KMS-11 (cell line): ENCODE results near the gene ZNF580.
A peak's percentile ranks its signal among the peaks of the same experiment; 100 is the strongest.

Experiments used
- H2AFZ ChIP-seq: fragments of 200-600 bp; sonication (generic); 2 replicates; pipeline ENCODE4 v1.6.1; 2016; ENCODE audit warnings: antibody characterized with exemption, mixed run types, low read depth
- H3K27ac ChIP-seq: fragments of 200-600 bp; sonication (generic); 2 replicates; pipeline ENCODE4 v1.6.1; 2016; ENCODE audit warnings: mild to moderate bottlenecking, mixed run types
- H3K27me3 ChIP-seq: fragments of 200-600 bp; sonication (generic); 2 replicates; pipeline ENCODE4 v1.6.1; 2017; ENCODE audit warnings: mild to moderate bottlenecking, low read depth, mixed run types, moderate library complexity; ENCODE audit not compliant: insufficient read depth
- H3K36me3 ChIP-seq: fragments of 200-600 bp; sonication (generic); 2 replicates; pipeline ENCODE4 v1.6.1; 2017; ENCODE audit warnings: mild to moderate bottlenecking, mixed run types; ENCODE audit not compliant: insufficient read depth
- H3K4me1 ChIP-seq: fragments of 200-600 bp; sonication (generic); 2 replicates; pipeline ENCODE4 v1.6.1; 2016; ENCODE audit warnings: mild to moderate bottlenecking, low read depth, mixed run types; ENCODE audit not compliant: poor library complexity, severe bottlenecking
- H3K4me2 ChIP-seq: fragments of 200-600 bp; sonication (generic); 2 replicates; pipeline ENCODE4 v1.7.0; 2016; ENCODE audit warnings: mild to moderate bottlenecking, mixed run types
- H3K4me3 ChIP-seq: fragments of 200-600 bp; sonication (generic); IDR thresholded peaks from 2 replicates; pipeline ENCODE4 v1.6.1; 2017; ENCODE audit warnings: low read depth, low read length, mixed read lengths; ENCODE audit not compliant: insufficient read depth
- H3K79me2 ChIP-seq: fragments of 200-600 bp; sonication (generic); 2 replicates; pipeline ENCODE4 v1.6.1; 2016; ENCODE audit warnings: low read depth, mixed run types; ENCODE audit not compliant: insufficient read depth
- H3K9ac ChIP-seq: fragments of 200-600 bp; sonication (generic); 2 replicates; pipeline ENCODE4 v1.6.1; 2016; ENCODE audit warnings: mild to moderate bottlenecking, mixed run types
- H4K20me1 ChIP-seq: fragments of 200-600 bp; sonication (generic); 2 replicates; pipeline ENCODE4 v1.6.1; 2016; ENCODE audit warnings: mild to moderate bottlenecking, mixed run types; ENCODE audit not compliant: insufficient read depth
- CTCF ChIP-seq: fragments of 200-600 bp; sonication (generic); conservative IDR thresholded peaks from 2 replicates; pipeline ENCODE4 v1.6.1; 2017; ENCODE audit warnings: low read depth, mild to moderate bottlenecking, antibody characterized with exemption, low read length, moderate library complexity, mixed read lengths

The ZNF580 gene

GRCh38 chr19:55673465-55673864 lies 32.7 kb downstream of the ZNF580 start:
- Histone ChIP-seq H3K79me2 (peaks cover 75% of the 10 kb centered on the region), H3K4me2 (no peak overlapping the region), H2AFZ (no peak overlapping the region), H3K36me3 (no peaks in the 10 kb centered on the region; the same call in 1 of the 2 replicates), H3K27me3 (no peaks in the 10 kb centered on the region), H3K9ac (no peak overlapping the region), H4K20me1 (no peaks in the 10 kb centered on the region), H3K4me1 (peaks cover 28% of the 10 kb centered on the region), H3K4me3 (no peak overlapping the region), H3K27ac (peak overlapping the region; percentile 12; the same call in 1 of the 2 replicates)
- TF ChIP-seq CTCF, result no peak

GRCh38 chr19:55673889-55674288 lies 33.1 kb downstream of the ZNF580 start:
- Histone ChIP-seq H2AFZ (no peak overlapping the region), H3K27me3 (no peaks in the 10 kb centered on the region), H3K4me2 (no peak overlapping the region), H3K4me1 (peaks cover 28% of the 10 kb centered on the region), H3K36me3 (no peaks in the 10 kb centered on the region; the same call in 1 of the 2 replicates), H4K20me1 (no peaks in the 10 kb centered on the region), H3K79me2 (peaks cover 75% of the 10 kb centered on the region), H3K4me3 (no peak overlapping the region), H3K9ac (no peak overlapping the region), H3K27ac (peak overlapping the region; percentile 12; the same call in 1 of the 2 replicates)
- no peak for TF ChIP-seq CTCF

GRCh38 chr19:55674459-55674840 lies 33.6 kb downstream of the ZNF580 start:
- Histone ChIP-seq H2AFZ (no peak overlapping the region), H3K9ac (peak overlapping the region; percentile 32; the same call in 1 of the 2 replicates), H3K4me3 (no peak overlapping the region), H3K4me2 (peak overlapping the region; percentile 94), H3K36me3 (no peaks in the 10 kb centered on the region; the same call in 1 of the 2 replicates), H3K79me2 (peaks cover 76% of the 10 kb centered on the region), H3K27ac (peak overlapping the region; percentile 57), H3K27me3 (no peaks in the 10 kb centered on the region), H3K4me1 (peaks cover 28% of the 10 kb centered on the region), H4K20me1 (no peaks in the 10 kb centered on the region)
- TF ChIP-seq CTCF, result no peak

GRCh38 chr19:55674841-55675660 lies 34.2 kb downstream of the ZNF580 start, which contains the start of gene EPN1:
Gene EPN1 (plus strand): TSS chr19:55675226. CDS start chr19:55678628, 3,402 bp downstream.
- H4K20me1 ChIP-seq, result no peaks in the 10 kb centered on the region
- peaks cover 76% of the 10 kb centered on the region for H3K79me2 ChIP-seq
- TF ChIP-seq CTCF, result no peak
- H3K4me2 ChIP-seq, result peak within 1 kb of the TSS; percentile 94
- H3K27me3 ChIP-seq, result no peaks in the 10 kb centered on the region
- no peaks in the 10 kb centered on the region; the same call in 1 of the 2 replicates for H3K36me3 ChIP-seq
- H3K9ac ChIP-seq, result peak within 1 kb of the TSS; percentile 93
- peak within 1 kb of the TSS; percentile 60 for H2AFZ ChIP-seq
- H3K27ac ChIP-seq, result peak within 1 kb of the TSS; percentile 77
- no peak within 1 kb of the TSS for H3K4me3 ChIP-seq
- H3K4me1 ChIP-seq, result peaks cover 28% of the 10 kb centered on the region
